GM19351 (cell line): ENCODE results near the gene DGCR6L.
"Not testable (repeated sequence)": the region's sequence is repeated elsewhere in the genome, so short reads cannot be mapped to it uniquely, and the experiment has no call there.

ENCODE experiments used
- ATAC-seq: cut with Tn5 transposase; IDR thresholded peaks from one replicate; pipeline ENCODE4 v1.9.1; 2021; ENCODE audit warnings: mild to moderate bottlenecking, moderate library complexity; ENCODE audit not compliant: unreplicated experiment

The DGCR6L gene

DNA sequence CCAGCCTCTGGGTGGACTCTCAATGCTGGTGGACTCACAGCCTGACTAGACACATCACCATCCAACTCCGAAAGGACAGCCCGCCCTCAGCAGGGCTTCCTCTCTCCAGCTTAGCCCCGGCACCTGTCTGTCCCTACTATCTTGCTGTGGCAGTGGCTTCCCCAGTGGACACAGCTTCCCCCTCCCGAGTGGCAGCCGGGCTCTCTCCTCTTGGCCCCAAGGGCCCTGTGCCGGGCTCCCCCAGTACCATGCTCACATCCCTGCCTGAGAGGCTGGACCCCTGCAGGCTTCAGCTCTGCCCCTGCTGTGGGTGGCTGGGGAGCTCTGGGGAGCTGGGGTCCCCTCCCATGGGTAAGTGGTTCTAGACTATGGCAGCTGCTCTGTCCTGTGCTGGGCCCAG lies 9.1 kb downstream of the DGCR6L start:
- ATAC-seq, result not testable (repeated sequence)

DNA sequence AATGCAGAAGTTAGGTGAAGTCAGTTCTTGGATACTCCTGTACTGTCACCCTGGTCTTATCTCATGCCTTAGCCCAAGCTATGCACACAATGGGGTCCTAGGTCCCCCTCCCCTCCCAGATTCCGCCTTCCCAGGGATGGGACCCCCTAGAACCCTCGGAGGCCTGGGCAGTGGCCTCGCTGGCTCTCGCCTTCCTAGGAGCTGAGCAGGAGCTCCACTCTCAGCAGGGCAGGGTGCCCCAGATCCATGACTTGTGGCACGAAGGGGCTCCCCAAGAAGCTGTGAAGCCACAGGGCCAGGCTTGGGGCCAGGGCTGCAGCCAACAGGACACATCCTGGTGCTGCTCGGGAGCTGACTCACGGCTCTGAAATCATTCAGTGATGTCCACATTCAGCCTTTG lies 9.7 kb downstream of the DGCR6L start:
- ATAC-seq, result not testable (repeated sequence)

DNA sequence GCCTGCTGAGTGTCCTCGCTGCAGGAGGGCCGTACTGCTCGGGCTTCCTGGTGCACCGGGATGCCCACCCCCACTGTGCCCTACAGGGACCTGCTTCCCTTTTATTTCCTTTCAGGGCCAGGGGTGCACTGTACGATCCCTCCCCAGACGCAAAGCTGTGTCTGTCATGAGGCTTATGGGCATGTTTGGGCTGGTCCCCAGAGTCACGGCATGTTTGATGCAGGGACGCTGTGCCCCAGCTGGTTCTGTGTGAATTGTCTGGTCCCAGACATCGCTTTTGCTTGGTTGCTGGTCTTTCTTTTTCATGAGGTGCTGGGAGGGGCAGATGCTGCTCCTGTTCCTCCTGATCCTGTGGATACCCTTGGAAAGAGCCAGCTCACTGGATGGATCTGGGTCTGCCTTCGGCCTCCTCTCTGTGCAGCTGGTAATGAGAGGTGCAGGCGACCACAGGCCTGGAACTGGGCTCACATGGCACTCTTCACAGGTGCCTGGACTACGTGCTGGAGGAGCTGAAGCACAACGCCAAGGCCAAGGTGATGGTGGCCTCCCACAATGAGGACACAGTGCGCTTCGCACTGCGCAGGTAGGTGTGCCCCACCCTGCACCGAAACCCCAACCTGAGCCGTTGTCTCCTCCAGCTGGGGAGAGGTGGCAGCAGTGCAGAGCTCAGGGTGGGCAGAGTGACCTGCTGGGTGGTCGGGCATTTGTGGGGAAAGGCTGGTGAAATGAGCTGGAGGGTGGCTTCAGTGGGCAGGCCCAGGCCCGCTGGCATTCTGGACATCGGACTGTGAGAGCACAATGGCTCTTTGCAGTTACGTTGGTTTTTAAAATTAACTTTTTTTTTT lies 10.8 kb downstream of the DGCR6L start:
- not testable (repeated sequence) for ATAC-seq

DNA sequence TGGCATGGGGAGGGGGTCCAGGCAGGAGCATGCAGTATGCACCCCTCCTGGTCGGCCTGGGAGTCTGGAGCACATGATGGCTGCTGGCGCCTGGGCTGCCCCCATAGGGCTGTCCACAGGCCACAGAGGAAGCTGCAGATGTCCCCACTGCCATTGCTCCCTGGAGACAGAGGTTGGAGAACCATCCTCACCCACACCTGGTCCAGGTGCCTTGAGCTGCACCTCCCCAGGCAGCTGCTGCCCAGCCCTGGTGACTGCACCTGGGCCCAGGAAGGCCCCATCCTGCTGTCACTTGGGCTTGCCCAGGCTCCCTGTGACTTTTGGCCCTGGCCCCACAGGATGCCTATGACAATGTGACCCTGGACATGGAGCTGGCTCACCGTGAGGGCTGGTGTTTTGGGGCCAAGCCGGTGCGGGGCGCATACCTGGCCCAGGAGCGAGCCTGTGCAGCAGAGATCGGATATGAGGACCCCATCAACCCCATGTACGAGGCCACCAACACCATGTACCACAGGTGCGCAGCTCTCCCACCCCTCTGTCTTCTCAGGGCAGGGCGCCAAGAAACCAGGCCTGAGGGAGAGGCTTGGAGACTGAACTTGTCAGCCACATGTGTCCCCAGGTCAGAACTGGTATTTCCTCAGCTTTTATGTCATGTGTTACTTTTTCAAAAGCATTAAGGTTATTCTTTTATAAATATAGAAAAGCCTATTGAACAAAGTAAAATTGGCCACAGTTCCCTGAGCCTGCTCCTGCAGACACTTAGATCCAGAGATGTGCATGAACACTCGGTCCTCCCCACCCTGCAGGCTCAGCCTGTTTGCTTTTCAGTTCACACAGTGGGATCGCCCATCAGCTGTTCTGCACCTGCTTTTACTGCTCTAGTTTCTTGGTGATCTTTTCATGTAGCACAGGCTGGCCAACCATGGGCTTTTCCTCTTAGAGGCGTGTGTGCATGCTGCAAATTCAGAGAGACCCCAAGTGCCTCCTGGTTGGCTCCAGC lies 12.1 kb downstream of the DGCR6L start:
- ATAC-seq, result not testable (repeated sequence)

DNA sequence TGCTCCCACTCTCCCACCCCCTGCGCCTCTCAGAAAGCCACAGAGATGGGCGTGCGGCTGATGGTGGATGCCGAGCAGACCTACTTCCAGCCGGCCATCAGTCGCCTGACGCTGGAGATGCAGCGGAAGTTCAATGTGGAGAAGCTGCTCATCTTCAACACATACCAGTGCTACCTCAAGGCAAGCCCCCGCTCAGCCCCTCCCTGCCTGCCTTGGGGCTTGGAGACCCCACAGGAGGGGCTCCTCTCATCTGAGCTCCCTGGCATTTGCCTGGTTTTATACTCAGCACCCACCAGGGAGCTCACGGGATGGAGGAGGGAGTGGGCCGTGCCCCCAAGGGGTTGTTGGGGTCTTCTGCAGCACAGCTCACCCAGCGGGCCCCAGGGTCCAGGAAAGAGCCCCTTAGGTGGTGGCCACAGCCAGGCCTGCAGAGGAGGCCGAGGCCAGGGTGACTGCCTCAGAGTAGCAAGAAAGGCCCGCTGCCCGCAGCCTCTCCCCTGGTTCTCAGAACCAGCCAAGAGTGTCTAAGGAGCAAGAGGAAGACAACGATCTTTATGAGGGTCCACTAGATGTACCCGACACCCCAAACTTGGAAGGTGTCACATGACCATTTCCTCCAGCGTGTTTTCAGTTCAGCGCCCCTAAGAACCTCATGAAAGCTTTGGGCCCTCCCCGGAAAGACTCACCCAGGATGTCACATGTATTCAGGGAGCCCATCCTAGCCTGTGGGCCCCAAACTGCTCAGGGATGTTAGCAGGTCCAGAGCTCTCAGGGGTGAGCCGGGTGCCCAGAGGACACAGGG lies 13.0 kb downstream of the DGCR6L start:
- not testable (repeated sequence) for ATAC-seq

DNA sequence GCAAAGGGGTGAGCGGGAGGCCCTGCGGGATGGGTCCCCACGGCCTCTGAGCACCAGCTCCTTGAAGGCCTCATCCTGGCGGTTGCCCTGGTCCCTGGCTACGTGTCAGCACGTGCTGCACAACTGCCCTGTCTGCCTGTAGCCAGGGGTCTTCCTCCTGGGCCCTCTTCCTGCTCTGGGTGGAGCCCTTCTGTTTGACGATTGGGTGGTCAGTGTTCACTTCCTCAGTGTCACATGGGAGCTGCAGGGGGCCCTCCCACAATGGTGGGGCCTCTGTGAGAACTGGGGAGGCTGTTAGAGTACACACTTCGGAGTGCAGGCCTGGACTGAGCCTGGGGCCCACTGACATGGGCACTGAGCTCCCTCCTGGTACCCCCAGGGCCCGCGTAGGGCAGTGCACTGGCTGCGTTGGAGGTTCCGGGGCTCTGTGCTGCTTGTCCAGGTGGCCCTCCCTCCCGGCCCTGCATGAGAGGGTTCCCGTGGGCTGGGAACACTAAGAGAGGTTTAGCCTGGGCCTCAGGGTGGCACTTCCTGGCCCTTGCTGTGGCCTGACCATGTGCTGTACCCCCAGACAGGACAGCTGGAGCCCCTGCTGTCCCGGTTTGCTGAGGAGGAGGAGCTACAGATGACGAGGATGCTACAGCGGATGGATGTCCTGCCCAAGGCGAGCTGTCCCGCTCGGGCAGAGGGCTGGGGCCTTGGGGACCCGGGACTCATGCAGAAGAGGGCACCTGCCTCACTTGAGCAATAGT lies 13.8 kb downstream of the DGCR6L start:
- no peak for ATAC-seq

DNA sequence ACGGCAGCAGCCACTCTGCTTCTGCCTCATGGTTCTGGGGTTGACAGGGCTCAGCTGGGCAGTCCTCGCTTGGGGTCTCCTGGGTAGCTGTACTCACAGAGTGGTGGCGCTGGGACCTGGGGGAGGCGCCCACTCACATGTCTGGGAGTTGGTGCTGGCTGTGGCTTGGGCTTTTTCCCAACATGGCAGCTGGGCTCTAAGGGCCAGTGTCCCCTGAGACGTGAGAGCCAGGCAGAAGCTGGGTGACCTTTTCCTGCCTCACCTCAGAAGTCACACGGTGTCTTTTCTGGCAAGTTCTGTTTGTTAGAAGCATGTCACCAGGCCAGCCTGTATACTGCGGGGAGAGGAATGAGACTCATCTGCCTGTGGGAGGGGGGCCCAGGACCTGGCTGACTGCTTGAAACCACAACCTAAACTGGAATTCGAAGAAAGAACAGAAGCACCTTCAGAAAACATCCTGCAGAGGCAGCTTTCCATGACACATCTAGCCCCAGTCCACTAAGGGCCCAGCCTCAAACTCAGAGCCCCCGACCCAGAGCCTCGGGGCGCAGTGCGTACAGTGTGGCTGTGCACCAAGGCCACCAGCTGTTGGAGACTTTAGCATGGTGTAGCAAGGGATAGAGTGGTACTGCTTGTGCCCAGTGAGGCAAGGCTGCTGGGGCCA lies 14.5 kb downstream of the DGCR6L start:
- not testable (repeated sequence) for ATAC-seq

DNA sequence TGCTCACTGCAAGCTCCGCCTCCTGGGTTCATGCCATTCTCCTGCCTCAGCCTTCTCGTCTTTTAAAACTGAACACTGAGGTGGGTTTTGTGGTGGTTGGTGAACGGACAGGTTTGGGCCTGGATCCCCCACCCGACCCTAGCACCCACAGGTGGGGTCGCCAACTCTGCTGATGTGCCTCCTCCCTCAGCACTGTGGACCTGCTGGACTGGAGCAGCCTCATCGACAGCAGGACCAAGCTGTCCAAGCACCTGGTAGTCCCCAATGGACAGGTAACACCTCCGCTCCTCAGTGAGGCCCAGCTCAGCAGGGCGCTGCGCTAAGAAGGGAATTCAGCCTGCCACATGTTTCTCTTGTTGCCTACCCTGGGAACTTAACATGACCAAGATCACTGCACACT lies 15.2 kb downstream of the DGCR6L start:
- ATAC-seq, result no peak

DNA sequence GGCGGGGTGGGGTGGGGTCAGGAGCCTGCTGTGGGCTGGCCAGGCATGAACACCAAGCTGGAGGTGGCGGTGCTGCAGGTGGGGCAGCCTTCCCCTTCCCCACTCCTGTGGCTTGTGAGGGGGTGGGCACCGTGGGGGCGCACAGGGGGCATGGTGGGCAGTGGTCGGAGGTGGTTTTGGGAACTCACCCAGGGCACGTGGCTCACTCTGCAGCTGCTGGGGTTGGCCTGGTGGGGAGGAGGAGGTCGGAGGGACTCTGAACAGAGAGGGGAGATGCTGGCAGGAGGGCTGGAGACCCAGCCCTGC lies 16.7 kb downstream of the DGCR6L start:
- ATAC-seq, result not testable (repeated sequence)

DNA sequence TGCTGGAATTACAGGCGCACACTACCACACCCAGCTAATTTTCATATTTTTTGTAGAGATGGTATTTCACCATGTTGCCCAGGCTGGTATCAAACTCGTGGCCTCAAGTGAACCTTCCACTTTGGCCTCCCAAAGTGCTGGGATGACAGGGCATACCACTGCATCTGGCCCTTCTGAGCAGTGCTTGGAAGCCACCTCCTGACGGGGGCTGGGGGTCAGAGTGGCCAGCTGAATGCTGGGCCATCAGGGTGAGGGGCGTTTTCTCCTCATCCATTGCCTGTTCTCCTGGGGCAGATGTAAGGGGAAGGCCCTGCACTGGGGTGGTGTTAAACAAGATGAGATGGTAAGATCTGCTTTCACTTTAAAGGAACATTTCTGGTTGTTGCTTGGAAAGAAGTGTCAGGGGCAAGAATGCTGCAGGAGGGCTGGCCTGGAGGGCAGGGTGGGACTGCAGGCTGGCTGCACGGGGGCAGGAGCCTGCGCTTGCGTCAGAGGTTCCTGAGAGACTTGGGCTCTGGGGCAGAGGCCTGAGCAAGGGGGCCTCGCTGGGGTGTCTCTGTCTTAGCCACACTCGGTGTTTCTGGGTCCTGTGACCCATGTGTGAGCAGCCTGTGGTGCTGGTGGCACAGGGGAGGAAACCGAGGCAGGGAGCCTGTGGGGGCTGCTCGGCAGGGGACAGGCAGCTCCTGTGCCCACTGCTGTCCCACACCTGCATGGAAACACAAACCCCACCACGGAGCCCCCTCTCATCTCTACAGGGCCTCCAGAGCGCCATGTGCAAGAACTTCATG lies 17.2 kb downstream of the DGCR6L start:
- ATAC-seq, result no peak

DNA sequence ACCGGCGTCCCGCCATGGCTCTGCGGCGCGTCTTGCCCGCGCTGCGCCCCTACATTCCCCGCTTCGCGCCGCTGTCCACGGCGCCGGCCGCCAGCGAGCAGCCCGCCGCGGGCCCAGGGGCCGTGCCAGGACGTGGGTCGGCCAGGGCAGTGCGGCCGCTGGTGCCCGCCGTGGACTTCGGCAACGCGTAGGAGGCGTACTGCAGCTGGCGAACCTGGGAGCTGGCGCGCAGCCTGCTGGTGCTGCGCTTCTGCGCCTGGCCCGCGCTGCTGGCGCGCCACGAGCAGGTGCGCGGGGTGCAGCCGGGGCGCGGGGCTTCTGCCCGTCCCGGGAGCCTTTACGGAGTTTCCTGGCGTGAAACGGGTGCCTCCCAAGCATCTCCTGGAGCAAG lies 20.1 kb downstream of the DGCR6L start:
- ATAC-seq, result no peak

DNA sequence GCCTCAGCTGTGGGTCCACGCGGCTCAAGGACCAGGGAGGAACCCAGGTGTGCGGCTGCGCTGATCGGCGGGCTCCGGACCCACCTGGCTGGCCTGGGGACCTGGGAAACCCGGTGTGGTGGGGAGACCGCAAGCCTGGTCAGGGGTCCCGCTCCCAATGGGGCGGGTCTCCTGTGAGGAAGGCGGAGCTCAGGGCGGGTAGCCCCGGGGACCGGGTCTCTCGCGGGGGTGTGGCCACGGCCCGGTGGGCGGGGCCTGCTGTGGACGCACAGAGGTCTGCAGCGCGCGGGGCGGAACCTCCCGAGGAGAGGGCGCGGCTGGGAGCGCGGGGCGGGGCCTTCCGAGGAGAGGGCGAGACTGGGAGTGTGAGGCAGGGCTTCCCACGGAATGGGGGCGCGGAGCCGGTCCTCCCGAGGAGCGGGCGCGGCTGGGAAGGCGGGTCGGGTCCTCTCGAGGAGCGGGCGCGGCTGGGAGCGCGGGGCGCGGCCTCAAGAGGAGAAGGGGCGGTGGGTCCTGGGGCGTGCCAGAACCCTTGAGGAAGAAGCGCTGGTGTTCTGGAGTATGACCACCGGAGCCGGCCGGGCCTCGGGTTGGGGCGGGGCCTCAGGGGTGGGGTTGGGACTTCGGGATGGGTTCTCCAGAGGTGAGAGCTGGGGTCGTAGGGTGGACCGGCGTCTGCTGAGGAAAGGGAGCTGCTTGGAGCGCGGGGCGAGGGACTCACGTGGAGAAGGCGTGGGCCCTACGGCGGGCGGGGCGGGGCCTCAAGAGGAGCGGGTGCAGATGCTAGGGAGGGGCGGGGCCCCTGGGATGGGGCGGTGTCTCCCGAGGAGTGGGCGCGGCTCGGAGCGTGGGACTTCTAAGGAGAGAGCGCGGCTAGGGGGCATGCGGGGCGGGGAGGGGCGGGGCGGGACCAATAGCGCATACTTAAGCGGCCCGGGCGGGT lies 20.8 kb downstream of the DGCR6L start:
- no peak for ATAC-seq

DNA sequence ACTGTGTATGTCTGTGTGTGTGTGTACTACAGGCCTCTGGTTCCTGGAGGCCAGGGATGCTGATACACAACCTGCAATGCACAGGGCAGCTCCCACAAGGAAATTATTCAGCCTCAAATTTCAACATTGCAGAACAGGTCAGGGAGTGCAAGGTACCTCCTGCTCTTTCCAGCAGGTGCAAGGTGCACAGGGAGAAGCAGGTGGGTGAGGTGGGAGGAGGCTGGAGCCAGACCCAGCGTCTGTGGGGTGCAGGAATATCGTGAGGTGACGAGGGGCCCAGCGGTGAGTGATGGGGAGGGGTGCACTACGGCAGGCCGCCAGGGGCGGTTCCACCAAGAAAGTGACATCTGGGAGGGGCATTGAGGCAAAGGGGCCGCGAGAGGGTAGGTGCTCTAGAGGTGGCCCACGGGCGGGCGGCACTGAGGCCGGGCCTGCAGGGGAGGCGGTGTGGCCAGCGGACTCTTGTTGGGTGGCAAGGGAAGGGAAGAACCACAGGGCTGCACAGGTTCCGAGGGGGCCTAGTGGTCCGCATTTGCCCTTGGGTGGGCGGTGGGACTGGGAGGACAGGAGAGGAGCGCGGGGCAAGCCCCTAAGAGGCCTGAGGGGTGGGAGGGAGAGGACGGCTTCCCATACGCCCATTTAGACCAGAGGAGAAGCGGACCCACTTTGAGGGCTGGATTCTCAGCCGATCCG lies 21.6 kb downstream of the DGCR6L start:
- no peak for ATAC-seq

DNA sequence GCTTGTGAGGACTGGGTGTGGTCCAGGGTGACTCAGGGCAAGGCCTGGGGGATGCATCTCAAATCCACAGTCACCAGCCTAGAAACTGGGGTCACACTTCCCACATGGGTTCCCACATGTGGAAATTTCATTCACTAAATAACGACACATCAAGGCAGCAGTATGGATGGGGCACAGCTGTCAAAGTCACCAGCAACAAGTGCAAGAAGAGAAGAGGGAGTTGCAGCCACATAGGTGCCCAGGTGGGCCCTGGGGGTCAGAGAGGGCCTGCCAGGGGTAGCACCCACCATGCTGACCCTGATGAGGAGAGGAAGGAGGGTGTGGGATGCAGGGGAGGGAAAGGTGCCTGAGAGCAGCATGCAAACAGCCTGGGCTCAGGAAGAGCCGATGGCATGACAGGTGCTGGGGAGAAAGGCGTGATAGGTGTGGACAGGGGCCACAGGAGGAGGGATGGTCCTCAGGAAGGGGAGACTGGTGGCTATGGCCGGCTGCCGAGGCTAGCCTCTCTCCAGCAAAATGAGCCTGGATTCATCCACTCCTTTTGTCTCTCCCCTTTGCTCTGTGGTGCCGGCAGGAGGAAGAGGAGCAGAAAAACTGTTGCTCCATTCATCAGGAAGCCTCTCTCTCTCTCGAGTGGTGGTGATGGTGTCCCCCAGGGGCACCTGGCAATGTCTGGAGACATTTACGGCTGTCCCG lies 22.3 kb downstream of the DGCR6L start:
- no peak for ATAC-seq

DNA sequence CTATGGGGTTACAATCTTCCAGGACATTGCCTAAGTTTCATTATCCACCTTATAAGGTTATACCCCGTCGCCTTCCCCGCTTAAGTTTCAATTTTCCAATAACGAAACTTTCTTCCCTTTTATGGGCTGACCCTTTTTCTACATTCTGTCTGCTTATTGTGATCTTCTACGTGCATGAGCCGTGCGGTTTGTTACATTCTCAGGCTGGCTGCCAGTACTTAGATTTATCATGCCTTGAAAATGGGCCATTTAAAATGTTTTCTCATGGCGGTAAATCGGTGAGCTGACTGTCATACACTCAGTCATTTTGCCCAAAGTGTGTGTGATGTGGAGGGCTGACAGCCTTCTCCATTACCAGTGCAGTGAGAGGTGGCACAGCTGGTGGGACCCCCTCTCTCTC lies 23.3 kb downstream of the DGCR6L start:
- no peak for ATAC-seq

DNA sequence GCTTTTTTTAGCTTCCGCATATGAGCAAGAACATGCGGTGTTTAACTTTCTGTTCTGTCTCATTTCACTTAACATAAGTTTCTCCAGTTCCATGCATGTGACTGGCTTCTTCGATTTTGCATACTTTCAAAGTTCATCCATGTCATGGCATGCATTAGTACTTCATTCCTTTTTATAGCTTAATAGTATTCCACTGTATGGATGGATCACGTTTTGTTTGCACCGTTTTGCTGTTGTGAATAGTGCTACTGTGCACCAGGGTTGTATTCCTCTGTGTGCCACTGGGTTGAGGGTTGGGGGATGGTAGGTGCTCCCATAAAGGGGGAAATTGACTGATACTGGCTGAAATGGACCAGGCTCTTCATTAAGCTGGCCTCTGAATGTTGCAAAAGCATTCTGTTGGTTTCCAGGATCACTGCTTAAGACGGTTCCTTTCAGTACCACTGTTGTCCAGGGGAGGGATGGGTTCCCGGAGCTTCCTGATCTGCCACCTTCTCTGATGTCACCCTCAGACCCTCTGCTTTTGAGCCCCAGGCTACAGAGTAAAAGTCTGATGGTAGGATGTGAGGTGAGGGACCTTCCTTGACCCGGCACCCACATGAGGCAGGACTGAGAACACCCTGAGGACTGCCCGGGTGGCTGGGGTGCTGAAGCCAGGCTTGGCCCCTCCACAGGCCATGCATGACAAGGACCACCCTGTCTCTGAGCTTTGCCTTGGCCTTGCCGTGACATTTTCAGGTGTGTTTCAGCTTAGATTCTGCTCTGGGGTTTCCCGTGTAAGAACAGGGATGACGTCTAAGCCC lies 24.4 kb downstream of the DGCR6L start:
- ATAC-seq, result no peak
